Uterus (tissue), 2 donors: Measurements from ENCODE around the gene SSBP3.

Source experiments
- POLR2A ChIP-seq, 2 donors: fragments of 450-650 bp; IDR thresholded peaks; one replicate each; pipeline ENCODE4 v1.6.1; 2016; ENCODE audit warnings: antibody characterized with exemption in 2 of 2, mild to moderate bottlenecking in 1 of 2, moderate library complexity in 1 of 2
- TF ChIP-seq, protein P1 (sequence below), 4 experiments: fragments of 200-600 bp in 2 of 4; fragments of 450-650 bp in 2 of 4; sonication (generic) in 2 of 4; IDR thresholded peaks; one replicate each; pipeline ENCODE4 v1.5.1; 2016 to 2019; ENCODE audit warnings: antibody characterized with exemption in 4 of 4, mild to moderate bottlenecking in 2 of 4, moderate library complexity in 1 of 4

DNA sequence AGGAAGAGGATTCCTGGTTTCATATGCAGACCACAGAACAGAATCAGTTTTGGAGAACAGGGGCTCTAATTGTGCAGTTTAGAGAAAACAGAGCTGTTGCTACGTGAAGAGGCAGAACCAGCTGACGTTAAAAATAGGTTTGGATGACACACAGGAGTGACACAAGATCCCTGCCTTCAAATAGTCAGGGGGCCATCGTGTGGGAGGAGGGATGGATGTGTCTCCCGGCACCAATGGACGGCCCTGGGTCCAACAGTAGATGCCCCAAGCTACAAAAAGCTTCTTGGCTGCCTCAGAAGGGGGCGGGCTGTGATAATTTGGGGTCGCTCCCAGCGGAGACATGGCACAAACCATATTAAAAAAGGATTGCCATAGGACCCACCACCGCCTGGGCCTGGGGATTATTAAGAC is 118.4 kb downstream of the SSBP3 start:
- TF ChIP-seq, protein P1, sequence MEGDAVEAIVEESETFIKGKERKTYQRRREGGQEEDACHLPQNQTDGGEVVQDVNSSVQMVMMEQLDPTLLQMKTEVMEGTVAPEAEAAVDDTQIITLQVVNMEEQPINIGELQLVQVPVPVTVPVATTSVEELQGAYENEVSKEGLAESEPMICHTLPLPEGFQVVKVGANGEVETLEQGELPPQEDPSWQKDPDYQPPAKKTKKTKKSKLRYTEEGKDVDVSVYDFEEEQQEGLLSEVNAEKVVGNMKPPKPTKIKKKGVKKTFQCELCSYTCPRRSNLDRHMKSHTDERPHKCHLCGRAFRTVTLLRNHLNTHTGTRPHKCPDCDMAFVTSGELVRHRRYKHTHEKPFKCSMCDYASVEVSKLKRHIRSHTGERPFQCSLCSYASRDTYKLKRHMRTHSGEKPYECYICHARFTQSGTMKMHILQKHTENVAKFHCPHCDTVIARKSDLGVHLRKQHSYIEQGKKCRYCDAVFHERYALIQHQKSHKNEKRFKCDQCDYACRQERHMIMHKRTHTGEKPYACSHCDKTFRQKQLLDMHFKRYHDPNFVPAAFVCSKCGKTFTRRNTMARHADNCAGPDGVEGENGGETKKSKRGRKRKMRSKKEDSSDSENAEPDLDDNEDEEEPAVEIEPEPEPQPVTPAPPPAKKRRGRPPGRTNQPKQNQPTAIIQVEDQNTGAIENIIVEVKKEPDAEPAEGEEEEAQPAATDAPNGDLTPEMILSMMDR (IDR thresholded peaks at IDR 0.05) = no peak
- no peak for TF ChIP-seq POLR2A (IDR thresholded peaks at IDR 0.05)
